HG03571 (cell line): ENCODE data around the gene ELN.
A peak's percentile ranks its signal among the peaks of the same experiment; 100 is the strongest.

ENCODE experiments used
- ATAC-seq: cut with Tn5 transposase; IDR thresholded peaks from one replicate; pipeline ENCODE4 v1.9.1; 2021; ENCODE audit not compliant: unreplicated experiment

Gene ELN

DNA sequence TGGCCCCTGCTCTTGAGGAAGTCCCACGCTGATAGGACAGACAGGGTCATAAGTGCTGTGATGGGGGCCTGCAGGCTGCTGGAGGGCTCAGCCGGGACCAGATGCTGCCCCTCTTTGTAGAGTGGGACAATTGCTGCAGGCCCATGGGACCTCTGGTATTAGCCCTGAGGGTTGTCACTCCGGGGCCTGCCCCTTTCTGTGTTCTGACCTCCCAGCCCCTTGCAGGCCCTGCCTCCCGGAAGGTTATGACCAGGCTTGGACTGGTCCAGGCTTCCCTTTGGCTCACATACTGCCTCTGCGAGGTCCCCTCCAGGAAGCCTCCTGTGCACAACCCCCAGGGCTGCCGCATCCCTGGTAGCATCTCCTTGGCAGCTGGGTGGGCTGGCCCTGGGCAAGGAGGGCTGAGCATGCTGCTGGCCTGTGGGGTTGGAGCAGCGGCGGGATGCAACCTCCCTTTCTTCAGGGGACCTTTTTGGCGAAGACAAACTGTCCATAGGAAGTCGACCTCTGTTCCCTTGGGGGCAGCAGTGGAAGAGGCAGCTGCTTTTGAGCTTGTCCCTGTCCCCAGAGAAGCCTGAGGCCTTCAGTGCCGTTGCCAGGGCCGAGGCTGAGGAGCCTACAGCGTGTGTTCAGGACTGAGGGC is 64.5 kb downstream of the ELN start:
- no peak for ATAC-seq

DNA sequence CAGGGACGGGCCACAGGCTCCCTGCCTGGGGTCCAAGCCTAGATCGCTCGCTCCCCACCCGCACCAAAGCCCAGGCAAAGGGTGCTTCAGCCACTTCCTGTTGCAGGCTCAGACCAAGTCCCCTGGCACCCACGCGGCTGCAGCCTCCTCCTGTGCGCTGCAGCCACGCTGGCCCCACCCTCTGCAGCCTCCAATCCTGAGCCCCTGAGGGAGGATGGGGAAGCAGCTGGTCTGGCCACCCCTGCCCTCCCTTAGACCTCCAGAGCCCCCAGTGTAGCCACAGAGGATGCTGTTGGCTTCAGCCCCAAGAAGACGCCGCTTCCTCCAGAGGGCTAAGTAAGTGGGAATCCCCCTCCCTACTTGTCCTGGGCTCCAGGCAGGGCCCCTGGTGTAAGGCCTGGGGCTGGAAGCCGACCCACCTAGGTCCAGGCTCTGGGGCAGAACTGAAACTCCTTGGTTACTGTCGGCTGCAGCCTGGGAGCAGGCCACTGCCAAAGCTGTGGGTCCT is 65.0 kb downstream of the ELN start:
- peak; percentile 67 for ATAC-seq

DNA sequence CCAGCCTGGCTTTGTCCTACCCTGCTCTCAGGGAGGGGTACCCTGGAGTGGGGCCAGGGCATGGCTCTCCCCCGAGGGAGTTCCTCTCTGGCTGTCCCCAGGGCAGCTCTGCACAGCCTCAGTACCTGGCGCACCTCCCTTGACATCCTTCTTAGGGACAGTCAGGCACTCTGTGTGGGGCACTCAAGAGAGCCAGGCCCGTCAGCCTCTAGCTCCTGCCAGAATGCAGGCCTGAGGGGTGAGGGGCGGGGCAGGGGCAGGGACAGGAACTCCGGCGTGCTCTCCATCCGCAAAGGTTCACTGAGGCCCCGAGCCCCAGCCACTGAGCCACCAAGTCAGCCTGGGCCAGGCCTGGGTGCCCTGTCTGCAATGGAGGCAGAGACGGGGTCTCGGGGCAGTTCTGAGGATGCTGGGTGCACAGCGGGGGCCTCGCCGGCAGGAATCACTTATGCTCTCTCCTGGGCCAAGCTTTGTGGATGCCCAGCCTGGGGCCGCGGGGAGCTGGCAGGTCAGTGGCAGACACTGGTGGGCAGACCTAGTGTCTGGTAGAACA is 65.8 kb downstream of the ELN start:
- peak; percentile 4 for ATAC-seq

DNA sequence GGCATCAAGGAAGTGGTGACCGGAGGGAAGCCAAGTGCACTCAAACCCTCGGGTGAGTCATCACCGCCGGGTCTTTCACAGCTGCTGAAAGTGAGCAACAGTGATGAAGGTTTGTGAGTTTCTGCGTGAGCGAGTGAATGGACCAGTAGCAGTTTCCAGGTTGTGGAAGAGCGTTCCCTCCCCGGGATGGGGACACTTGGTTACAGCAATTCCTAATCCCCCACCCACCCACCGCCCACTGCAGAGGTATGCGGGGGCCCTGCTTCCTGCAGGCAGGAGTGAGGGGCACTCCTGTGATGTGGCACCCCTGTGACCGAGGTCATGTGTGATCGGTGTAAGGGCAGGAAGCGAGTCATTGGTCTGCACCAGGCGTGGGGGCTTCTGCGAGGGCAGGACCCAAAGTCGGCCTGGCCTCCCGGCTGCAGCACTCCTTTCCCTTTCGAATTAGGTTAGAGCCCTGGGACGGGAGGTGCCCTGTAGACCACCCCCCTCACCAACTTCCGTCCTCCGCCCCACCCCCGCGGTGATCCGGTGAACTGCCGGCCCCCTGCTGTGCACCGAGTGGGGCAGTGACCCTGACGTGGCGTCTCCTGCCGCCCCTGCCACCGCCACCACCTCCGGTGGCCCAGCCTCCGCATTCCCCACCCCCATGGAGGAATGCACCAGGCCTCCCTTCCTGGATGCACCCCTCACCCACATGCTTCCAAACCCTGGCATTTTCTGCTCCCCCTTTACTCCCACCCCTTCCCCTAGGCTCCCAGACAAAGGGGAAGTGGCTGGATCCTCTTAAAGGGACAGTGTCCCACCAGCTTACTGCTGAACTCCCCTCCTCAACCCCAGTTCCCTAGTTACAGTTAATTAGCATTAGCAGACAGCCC is 66.5 kb downstream of the ELN start:
- ATAC-seq, result peak; percentile 44

DNA sequence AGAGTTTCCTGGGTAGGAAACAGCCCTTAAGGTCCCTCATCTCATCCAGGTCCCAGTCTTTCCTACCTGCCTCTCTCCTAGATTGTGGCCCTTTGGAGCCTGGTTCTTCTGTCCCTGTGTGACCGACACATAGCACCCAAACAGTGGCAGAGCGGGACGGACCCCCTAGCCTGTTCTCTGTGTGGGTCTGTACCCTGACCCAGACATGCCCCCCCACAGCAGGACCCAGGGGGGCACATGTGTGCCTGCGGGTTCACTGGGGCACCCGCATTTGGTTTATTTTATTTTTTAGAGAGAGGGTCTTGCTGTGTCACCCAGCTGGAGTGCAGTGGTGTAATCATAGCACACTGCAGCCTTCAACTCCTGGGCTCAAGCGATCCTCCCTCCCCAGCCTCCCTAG is 67.2 kb downstream of the ELN start:
- ATAC-seq, result no peak

DNA sequence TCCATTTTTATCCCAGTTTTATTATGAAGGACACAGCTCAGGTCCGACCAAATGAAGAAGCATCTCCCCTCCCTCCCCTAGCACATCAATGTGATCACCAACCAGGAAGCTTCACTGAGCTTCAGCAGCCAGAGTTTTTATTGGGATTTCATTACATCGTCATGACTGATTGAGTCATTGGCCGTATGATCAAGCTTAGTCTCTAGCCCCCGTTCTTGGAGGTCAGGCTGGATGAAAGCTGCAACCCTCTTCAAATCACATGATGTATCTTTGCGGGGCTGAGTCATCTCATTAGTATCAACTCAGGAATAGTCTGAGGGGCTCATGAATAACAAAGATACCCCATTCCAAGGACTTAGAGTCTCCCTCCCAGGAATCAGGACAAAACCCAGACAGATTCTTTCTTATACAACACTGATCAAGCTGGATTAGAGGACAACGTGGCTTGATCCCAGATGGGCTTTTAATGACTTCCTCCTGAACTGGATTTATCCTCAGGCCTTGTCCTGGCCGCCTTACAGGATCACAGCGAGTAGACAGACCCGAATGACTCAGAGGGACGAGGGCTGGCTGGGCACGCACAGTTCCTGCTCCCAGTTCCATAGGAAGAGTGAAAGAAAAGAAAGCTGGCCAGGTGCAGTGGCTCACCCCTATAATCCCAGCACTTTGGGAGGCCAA is 70.1 kb downstream of the ELN start:
- no peak for ATAC-seq

DNA sequence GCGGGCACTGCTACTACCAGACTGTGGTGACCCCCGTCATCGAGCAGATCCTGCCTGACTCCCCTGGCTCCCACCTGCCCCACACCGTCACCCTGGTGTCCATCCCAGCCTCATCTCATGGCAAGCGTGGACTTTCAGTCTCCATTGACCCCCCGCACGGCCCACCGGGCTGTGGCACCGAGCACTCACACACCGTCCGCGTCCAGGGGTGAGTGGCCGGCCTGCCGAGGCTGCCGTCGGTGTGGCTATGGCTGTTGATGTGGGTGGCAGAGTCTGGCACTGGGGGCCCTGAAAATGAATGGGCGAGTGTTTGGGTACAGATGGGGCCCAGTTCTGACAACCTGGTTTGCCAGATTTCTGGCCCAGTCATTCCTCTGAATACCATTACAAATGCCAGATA is 71.1 kb downstream of the ELN start:
- no peak for ATAC-seq

DNA sequence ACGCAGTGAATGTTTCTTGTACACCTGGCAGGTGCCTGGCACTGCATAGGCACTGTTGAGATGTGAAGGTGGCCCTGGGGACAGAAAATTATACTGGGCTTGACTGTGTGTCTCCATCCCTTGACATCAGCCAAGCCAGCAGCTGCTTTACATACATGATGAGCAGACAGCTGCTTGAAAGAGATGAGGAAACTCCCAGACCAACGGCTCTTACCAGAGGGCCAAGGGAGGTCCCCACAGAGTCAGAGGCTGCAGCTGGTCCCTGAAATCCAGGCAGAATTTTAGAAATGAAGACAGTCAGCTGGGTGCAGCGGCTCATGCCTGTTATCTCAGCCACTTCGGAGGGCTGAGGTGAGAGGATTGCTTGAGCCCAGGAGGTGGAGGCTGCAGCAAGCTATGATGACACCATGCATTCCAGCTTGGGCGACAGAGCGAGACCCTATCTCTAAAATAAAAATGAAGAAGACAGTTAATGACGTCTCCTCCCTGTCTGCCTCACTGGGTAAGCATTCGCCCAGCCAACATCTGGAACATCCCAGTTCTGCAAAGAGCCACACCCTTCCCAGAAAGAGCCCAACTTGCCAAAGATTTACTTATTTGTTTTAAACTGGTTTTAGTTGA is 73.2 kb downstream of the ELN start:
- ATAC-seq, result peak; percentile 65

DNA sequence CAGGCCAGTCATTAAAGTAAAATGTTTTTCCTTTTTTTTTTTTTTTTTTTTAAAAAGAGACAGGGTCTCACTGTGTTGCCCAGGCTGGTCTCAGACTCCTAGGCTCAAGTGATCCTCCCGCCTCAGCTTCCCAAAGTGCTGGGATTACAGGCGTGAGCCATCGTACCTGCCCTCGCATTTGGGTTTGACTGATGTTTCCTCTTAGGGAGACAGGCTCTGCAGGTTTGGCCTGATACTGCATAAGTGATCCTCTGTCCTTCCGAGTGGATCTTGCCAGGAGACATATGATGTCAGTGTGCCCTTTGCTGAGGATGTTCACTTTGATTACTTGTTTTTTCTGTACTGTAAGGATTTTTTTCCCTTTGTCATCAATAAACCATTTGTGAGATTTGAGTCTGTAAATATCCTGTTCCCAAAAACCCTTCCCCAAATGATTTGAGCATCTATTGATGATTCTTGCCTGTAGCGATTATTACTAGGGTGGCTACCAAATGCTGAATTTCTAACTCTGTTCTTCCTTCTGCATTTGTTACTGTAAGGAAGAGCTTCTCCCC is 75.3 kb downstream of the ELN start:
- no peak for ATAC-seq

DNA sequence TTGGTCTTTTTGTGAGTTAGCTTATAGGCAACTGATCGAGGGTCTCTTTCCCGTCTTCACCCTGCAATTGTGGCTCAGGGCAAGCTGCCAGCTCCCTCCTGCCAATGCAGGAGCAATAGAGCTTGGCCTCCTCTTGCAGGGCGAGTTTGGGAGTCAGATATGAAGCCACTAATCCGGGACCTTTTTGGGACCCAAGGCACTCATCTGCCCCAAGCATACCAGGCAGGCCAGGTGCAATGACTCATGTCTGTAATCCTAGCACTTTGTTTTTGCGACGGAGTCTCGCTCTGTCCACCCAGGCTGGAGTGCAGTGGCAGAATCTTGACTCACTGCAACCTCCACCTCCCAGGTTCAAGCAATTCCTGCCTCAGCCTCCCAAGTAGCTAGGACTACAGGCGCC is 76.7 kb downstream of the ELN start:
- no peak for ATAC-seq

DNA sequence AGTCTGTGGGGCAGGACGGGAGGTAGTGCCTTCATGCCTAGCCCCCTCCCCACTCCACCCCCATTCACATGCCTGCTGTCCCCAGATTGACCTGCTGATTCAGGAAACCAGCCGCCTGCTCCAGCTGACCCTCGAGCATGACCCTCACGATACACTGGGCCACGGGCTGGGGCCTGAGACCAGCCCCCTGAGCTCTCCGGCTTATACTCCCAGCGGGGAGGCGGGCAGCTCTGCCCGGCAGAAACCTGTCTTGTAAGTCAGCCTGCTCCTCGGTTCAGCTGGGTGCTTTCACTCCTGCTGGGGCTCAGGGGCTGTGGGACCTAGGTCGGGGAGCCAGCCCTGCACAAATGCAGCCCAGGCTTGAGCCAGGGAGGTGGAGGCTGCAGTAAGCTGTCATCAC is 78.0 kb downstream of the ELN start:
- no peak for ATAC-seq

DNA sequence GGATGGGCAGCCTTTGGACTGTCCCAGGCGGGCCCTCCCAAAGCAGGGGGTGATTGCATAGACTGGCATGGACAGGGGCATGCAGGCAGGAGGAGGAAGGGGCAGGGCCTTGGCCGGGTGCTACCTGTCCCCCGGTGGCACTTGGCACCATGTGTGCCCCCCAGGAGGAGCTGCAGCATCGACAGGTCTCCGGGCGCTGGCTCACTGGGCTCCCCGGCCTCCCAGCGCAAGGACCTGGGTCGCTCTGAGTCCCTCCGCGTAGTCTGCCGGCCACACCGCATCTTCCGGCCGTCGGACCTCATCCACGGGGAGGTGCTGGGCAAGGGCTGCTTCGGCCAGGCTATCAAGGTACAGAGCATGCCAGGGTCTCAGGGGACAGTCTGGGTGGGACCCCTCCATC is 78.9 kb downstream of the ELN start:
- no peak for ATAC-seq

DNA sequence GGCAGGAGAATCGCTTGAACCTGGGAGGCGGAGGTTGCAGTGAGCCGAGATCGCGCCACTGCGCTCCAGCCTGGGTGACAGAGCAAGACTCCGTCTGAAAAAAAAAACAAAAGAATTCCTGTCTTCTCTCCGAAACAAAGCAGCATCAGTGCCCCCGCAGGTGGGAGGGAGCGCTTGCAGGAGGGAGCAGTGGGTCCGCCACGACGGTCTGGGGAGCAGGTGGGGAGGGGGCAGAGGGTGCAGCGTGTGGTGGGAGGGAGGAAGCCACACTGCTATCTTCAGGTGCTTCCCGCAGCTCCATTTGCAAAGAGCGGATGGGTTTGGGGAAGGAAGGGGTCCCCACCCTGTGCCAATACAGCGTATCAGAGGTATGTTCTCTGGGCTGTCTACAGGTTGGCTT is 87.4 kb downstream of the ELN start:
- ATAC-seq, result no peak

DNA sequence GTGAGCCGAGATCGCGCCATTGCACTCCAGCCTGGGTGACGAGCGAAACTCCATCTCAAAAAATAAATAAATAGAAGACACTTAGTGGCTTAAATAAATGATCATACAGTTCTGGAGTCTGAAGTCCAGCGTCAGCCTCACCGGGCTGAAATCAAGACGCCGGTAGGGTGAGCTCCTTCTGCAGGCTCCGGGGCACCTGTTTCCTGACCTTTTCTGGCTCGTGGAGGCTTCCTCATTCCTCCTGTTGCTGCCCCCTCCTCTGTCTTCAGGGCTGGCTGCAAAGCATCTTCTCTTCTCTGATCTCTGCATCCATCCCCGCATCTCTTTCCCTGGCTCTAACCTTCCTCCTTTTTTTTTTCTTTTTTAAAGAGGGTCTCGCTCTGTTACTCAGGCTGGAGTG is 88.4 kb downstream of the ELN start:
- no peak for ATAC-seq
